Measurements from ENCODE around the gene PITPNC1.
"Not testable (repeated sequence)": the region's sequence is repeated elsewhere in the genome, so short reads cannot be mapped to it uniquely, and the experiment has no call there.

PITPNC1 gene

GRCh38 chr17:67487506-67487905, 110.4 kb downstream of the PITPNC1 start:
- H3K4me3 Mint-ChIP-seq: peak overlapping the region; percentile 62
- H3K9me3 Mint-ChIP-seq: no peaks in the 10 kb centered on the region
- ATAC-seq (no peak), DNase-seq (ENCODE audit: low spot score in 2 of 2) (no peak)
- H3K4me1 Mint-ChIP-seq: peaks cover 80% of the 10 kb centered on the region
- H3K36me3 Mint-ChIP-seq: no peaks in the 10 kb centered on the region
- H3K27ac Mint-ChIP-seq: peak overlapping the region; percentile 89

- no peak overlapping the region for H3K4me3 Mint-ChIP-seq
- H3K27ac Mint-ChIP-seq: peak overlapping the region; percentile 89
- H3K4me1 Mint-ChIP-seq: peaks cover 83% of the 10 kb centered on the region
- H3K36me3 Mint-ChIP-seq: no peaks in the 10 kb centered on the region
- DNase-seq (ENCODE audit: low spot score in 2 of 2): no peak
- no peak for ATAC-seq
- H3K9me3 Mint-ChIP-seq: no peaks in the 10 kb centered on the region
Measured at GRCh38 chr17:67488161-67488560, 111.1 kb downstream of the PITPNC1 start.

- H3K36me3 Mint-ChIP-seq: no peaks in the 10 kb centered on the region
- ATAC-seq (no peak), DNase-seq (ENCODE audit: low spot score in 2 of 2) (no peak)
- no peaks in the 10 kb centered on the region for H3K9me3 Mint-ChIP-seq
- H3K4me3 Mint-ChIP-seq: no peak overlapping the region
- H3K4me1 Mint-ChIP-seq: peaks cover 85% of the 10 kb centered on the region
- H3K27ac Mint-ChIP-seq: peak overlapping the region; percentile 89
Measured at GRCh38 chr17:67488768-67489167, 111.7 kb downstream of the PITPNC1 start.

- H3K27ac Mint-ChIP-seq: peak overlapping the region; percentile 89
- H3K36me3 Mint-ChIP-seq: no peaks in the 10 kb centered on the region
- peak; percentile 79 for ATAC-seq
- peaks cover 85% of the 10 kb centered on the region for H3K4me1 Mint-ChIP-seq
- H3K9me3 Mint-ChIP-seq: no peaks in the 10 kb centered on the region
- DNase-seq (ENCODE audit: low spot score in 2 of 2): no peak
- H3K4me3 Mint-ChIP-seq: no peak overlapping the region
Measured at GRCh38 chr17:67489273-67489672, 112.2 kb downstream of the PITPNC1 start.

GRCh38 chr17:67490471-67490870, 113.4 kb downstream of the PITPNC1 start:
- Mint-ChIP-seq H3K36me3 (no peaks in the 10 kb centered on the region), H3K9me3 (no peaks in the 10 kb centered on the region), H3K27ac (peak overlapping the region; percentile 63), H3K4me3 (peak overlapping the region; percentile 30), H3K4me1 (peaks cover 83% of the 10 kb centered on the region)
- ATAC-seq (no peak), DNase-seq (ENCODE audit: low spot score in 2 of 2) (no peak)

GRCh38 chr17:67491009-67491680, 114.1 kb downstream of the PITPNC1 start:
- Mint-ChIP-seq H3K36me3 (no peaks in the 10 kb centered on the region), H3K27ac (peak overlapping the region; percentile 63), H3K4me1 (peaks cover 83% of the 10 kb centered on the region), H3K9me3 (no peaks in the 10 kb centered on the region), H3K4me3 (peak overlapping the region; percentile 30)
- peak; percentile 31 for ATAC-seq
- DNase-seq (ENCODE audit: low spot score in 2 of 2): no peak

GRCh38 chr17:67491681-67492024, 114.6 kb downstream of the PITPNC1 start:
- H3K36me3 Mint-ChIP-seq: no peaks in the 10 kb centered on the region
- DNase-seq (ENCODE audit: low spot score in 2 of 2): no peak
- ATAC-seq: no peak
- peaks cover 83% of the 10 kb centered on the region for H3K4me1 Mint-ChIP-seq
- peak overlapping the region; percentile 30 for H3K4me3 Mint-ChIP-seq
- peak overlapping the region; percentile 5 for H3K27ac Mint-ChIP-seq
- no peaks in the 10 kb centered on the region for H3K9me3 Mint-ChIP-seq

GRCh38 chr17:67492251-67492740, 115.2 kb downstream of the PITPNC1 start:
- Mint-ChIP-seq H3K36me3 (no peaks in the 10 kb centered on the region), H3K4me3 (peak overlapping the region; percentile 30), H3K27ac (peak overlapping the region; percentile 5), H3K4me1 (peaks cover 77% of the 10 kb centered on the region), H3K9me3 (no peaks in the 10 kb centered on the region)
- DNase-seq (ENCODE audit: low spot score in 2 of 2) (no peak), ATAC-seq (peak; percentile 11)

- Mint-ChIP-seq H3K27ac (peak overlapping the region; percentile 75), H3K9me3 (no peaks in the 10 kb centered on the region), H3K4me3 (peak overlapping the region; percentile 30), H3K36me3 (no peaks in the 10 kb centered on the region), H3K4me1 (peaks cover 70% of the 10 kb centered on the region)
- no peak for DNase-seq (ENCODE audit: low spot score in 2 of 2)
- no peak for ATAC-seq
Measured at GRCh38 chr17:67492824-67493517, 115.9 kb downstream of the PITPNC1 start.

- Mint-ChIP-seq H3K4me3 (no peak overlapping the region), H3K4me1 (peaks cover 72% of the 10 kb centered on the region), H3K27ac (peak overlapping the region; percentile 75), H3K36me3 (no peaks in the 10 kb centered on the region), H3K9me3 (no peaks in the 10 kb centered on the region)
- ATAC-seq (no peak), DNase-seq (ENCODE audit: low spot score in 2 of 2) (no peak)
Measured at GRCh38 chr17:67493812-67494211, 116.7 kb downstream of the PITPNC1 start.

GRCh38 chr17:67495534-67495933, 118.5 kb downstream of the PITPNC1 start:
- H3K4me1 Mint-ChIP-seq: peaks cover 68% of the 10 kb centered on the region
- DNase-seq (ENCODE audit: low spot score in 2 of 2); H3K4me3 Mint-ChIP-seq; H3K27ac Mint-ChIP-seq; H3K36me3 Mint-ChIP-seq; ATAC-seq; H3K9me3 Mint-ChIP-seq: not testable (repeated sequence)

- no peak for DNase-seq (ENCODE audit: low spot score in 2 of 2)
- Mint-ChIP-seq H3K36me3 (no peaks in the 10 kb centered on the region), H3K4me1 (peaks cover 65% of the 10 kb centered on the region), H3K4me3 (no peak overlapping the region), H3K9me3 (no peaks in the 10 kb centered on the region), H3K27ac (no peak overlapping the region)
- ATAC-seq: no peak
Measured at GRCh38 chr17:67496286-67496685, 119.2 kb downstream of the PITPNC1 start.

GRCh38 chr17:67499685-67500084, 122.6 kb downstream of the PITPNC1 start:
- DNase-seq (ENCODE audit: low spot score in 2 of 2) (no peak), ATAC-seq (no peak)
- Mint-ChIP-seq H3K9me3 (no peaks in the 10 kb centered on the region), H3K4me3 (no peak overlapping the region), H3K27ac (no peak overlapping the region), H3K36me3 (no peaks in the 10 kb centered on the region), H3K4me1 (peaks cover 60% of the 10 kb centered on the region)

GRCh38 chr17:67500261-67500660, 123.2 kb downstream of the PITPNC1 start:
- ATAC-seq: no peak
- no peak for DNase-seq (ENCODE audit: low spot score in 2 of 2)
- H3K27ac Mint-ChIP-seq: no peak overlapping the region
- H3K4me1 Mint-ChIP-seq: peaks cover 65% of the 10 kb centered on the region
- H3K9me3 Mint-ChIP-seq: no peaks in the 10 kb centered on the region
- H3K36me3 Mint-ChIP-seq: no peaks in the 10 kb centered on the region
- H3K4me3 Mint-ChIP-seq: no peak overlapping the region

GRCh38 chr17:67500677-67501300, 123.7 kb downstream of the PITPNC1 start:
- Mint-ChIP-seq H3K27ac (no peak overlapping the region), H3K4me3 (no peak overlapping the region), H3K36me3 (no peaks in the 10 kb centered on the region), H3K4me1 (peaks cover 70% of the 10 kb centered on the region), H3K9me3 (no peaks in the 10 kb centered on the region)
- ATAC-seq (no peak), DNase-seq (ENCODE audit: low spot score in 2 of 2) (no peak)

- Mint-ChIP-seq H3K4me1 (peaks cover 71% of the 10 kb centered on the region), H3K36me3 (no peaks in the 10 kb centered on the region), H3K4me3 (no peak overlapping the region), H3K9me3 (peaks cover 3% of the 10 kb centered on the region), H3K27ac (no peak overlapping the region)
- DNase-seq (ENCODE audit: low spot score in 2 of 2) (no peak), ATAC-seq (no peak)
Measured at GRCh38 chr17:67502151-67502550, 125.1 kb downstream of the PITPNC1 start.
